ENCODE data around the gene CELF3.

DNA sequence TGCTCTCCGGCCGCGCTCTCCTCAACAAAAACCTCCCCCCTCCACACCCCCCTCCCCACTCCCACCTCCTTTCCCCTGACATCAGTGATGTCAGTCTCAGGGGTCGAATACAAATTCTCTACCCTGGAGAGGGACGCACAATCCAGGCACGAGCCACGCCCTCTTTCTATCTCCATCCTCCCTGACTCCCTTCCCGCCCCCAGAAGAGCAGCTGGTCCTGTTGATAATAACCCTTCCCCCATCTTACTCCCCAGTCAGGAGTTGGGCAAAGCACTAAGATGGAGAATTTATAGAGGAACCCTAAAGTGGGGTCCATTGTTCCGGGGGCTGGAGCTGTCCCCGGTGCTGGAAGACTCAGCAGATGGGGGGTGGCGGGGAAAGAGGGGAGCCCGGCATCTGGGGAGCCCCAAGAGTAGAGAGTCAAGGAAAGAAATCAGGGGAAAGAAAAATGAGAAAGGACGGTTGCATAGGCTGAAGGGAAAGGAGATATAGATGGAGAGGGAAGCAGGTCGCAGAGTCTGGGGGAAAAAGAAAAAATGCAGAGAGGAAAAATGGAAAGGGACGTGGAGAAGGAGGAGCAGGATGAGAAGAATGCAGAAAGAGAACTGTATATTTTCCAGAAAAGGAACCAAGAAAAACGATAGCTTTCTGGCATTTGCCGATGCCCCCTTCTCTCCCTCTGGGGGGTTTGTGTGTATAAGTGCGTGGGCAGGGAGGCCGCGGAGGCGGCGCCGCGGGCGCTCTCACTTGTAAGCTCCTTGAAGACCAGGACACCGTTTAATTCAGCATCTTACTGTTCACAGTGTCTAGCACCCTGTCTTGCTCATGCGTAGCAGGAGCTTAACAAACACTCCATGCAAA lies at the start of gene CELF3:
- TF ChIP-seq, protein P1, sequence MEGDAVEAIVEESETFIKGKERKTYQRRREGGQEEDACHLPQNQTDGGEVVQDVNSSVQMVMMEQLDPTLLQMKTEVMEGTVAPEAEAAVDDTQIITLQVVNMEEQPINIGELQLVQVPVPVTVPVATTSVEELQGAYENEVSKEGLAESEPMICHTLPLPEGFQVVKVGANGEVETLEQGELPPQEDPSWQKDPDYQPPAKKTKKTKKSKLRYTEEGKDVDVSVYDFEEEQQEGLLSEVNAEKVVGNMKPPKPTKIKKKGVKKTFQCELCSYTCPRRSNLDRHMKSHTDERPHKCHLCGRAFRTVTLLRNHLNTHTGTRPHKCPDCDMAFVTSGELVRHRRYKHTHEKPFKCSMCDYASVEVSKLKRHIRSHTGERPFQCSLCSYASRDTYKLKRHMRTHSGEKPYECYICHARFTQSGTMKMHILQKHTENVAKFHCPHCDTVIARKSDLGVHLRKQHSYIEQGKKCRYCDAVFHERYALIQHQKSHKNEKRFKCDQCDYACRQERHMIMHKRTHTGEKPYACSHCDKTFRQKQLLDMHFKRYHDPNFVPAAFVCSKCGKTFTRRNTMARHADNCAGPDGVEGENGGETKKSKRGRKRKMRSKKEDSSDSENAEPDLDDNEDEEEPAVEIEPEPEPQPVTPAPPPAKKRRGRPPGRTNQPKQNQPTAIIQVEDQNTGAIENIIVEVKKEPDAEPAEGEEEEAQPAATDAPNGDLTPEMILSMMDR (conservative IDR thresholded peaks at IDR 0.05) = no peak
- TF ChIP-seq EZH2 (IDR thresholded peaks at IDR 0.05; ENCODE audit: low read depth) = no peak

Measured in PC-9 (cell line).